AG20443 (cell line): ENCODE data around the gene RFX2.

Experiments used
- DNase-seq: peaks from one replicate; pipeline ENCODE4 v3.0.0; 2012; ENCODE audit warnings: low spot score, mixed read lengths

RFX2 gene

GRCh38 chr19:6103894-6104293 is 6.4 kb downstream of the RFX2 start:
- DNase-seq = no peak

DNA sequence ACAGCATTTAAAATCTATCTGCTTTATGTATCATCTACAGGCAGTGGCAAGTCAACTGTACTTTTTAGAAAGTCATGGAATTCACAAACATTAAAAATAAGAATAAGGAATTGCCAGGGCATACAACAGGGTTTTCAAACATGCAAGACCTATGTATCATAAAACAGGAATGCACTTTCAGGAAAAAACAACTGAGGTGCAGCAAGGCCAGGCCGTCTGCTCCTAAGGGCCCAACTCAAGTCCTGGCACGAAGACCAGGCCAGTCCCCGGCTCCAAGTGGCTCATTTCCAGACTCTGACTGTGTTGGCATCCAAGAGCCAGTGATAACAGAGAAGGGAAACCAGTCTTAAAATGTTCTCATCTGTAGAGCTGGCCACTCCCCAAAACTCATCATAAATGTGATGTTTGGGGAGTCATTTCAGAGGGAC is 7.1 kb downstream of the RFX2 start:
- DNase-seq = peak; percentile 87

DNA sequence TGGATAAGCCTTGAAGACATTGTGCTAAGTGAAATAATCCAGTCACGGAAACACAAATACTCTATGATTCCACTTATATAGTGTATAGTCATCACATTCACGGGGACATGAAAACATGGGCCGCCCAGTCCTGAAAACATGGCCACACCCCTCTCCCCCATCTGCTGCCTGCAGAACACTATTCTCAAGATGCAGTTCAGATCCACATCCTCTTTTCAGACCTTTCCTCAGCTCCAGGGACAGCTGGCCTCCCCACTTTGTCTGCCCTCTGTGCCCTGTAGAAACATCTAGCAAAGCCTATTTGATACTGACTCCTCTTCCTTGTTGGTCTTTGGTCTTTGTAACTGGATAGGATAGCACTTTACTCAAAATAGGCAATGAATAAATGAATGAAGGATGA is 8.3 kb downstream of the RFX2 start:
- no peak for DNase-seq

- no peak for DNase-seq
These were observed 8.9 kb downstream of the RFX2 start for GRCh38 chr19:6101291-6101825.

- no peak for DNase-seq
These were observed 9.9 kb downstream of the RFX2 start for GRCh38 chr19:6100284-6100915.

- no peak for DNase-seq
These were observed 10.7 kb downstream of the RFX2 start for GRCh38 chr19:6099599-6099998.

DNA sequence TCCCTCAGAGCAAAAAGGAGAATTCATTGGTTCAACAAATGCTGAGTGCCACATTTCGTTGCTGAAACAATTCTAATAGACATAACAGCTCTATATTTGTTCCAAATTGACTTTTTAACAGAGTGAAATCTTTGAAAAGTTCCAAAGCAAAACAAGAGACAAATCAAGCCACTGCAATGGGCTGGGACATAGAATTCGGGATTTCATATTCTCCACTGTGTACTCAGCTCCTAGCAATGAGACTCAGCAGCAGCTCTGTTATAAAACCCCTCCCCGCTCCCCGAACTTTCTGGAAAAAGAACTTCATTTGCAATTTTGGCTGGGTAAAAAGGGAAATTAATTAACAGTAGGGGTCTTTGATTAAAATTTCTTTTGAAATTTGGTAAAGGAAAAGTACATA is 11.3 kb downstream of the RFX2 start:
- no peak for DNase-seq

DNA sequence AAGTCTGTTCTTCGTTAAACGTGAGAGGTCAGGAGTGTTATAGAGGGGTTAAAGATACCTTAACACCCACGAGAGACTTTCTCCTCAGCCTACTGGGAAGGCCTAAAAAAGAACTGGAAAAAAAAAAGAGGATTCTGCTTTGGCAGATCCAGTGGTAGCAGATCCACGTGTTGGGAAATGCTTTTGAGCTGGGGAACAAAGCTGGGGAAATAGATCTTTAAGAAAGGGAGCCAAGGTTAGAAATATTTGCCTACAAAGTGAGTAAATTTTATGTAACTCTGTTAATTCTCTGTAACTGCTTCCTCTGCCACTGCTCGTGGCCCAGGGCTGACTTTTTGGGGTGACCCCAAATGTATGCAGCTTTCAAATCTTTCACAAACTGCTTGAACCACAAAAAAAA is 11.7 kb downstream of the RFX2 start:
- DNase-seq = peak; percentile 28

GRCh38 chr19:6097911-6098310 is 12.4 kb downstream of the RFX2 start:
- no peak for DNase-seq

DNA sequence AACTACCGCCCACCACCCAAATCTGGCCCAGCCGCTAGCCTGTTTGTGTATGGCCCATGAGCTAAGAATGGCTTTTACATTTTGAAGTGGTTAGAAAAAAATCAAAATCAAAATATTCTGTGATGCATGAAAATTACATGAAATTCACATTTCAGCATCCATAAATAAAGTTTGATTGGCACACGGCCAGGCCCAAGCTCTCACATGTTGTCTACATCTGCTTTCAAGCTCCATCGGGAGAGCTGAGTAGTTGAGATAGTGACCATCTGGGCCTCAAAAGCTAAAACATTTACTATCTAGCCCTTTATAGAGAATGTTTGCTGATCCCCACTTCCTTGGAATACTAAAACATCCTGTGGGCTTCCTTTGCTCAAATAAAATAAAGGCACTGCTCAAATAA is 14.5 kb downstream of the RFX2 start:
- no peak for DNase-seq

DNA sequence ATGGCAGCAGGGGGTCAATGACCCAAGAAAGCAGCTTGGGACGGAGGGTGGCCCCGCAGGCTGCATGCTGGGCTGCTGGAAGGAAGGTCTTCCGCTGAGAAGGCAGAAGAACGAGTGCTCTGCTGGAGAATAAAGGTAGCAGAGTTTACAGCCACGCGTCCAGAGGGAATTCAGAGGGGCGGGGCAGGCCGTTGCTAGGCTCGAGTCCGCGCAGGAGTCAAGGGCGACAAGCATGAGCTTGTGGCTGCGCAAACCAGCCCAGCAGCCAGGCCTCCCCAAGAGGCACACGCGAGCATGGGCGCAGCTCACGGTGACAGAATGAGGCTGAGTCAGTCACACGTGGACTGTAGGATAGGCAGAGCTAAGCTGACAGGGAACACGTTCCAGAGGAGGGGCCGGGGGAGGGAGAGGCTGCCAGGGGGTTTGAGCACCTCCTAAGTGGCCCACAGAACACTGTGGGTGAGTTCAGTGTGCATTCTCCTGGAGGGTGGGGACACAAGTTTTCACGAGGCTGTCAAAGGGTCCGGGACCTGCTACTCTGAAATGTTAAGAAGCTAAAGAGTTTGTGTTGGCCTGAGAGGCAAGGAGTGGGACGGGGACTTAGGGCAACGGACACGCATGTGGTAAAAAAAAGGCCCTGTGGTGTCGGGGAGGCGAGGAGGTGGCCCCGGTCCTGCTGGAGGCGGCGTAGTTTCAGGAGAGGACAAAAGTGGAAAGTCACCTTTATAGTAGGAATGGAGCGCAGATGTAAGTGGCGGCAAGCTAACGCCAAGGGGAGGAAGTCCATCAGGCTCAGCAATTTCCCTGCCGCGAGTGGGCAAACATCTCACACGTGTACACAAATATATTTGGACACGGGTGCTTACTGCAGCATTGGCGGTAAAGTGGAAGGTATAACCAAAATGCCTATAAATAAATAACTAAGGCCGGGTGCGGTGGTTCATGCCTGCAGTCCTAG is 17.7 kb downstream of the RFX2 start:
- DNase-seq = peak; percentile 91

GRCh38 chr19:6091771-6092291 is 18.5 kb downstream of the RFX2 start:
- DNase-seq = no peak

- DNase-seq = no peak
These were observed 19.7 kb downstream of the RFX2 start for GRCh38 chr19:6090634-6091033.

GRCh38 chr19:6088602-6089049 is 21.7 kb downstream of the RFX2 start:
- no peak for DNase-seq

GRCh38 chr19:6087074-6087571 is 23.2 kb downstream of the RFX2 start:
- no peak for DNase-seq

GRCh38 chr19:6086068-6086788 is 24.1 kb downstream of the RFX2 start:
- DNase-seq = no peak

GRCh38 chr19:6084821-6085220 is 25.5 kb downstream of the RFX2 start:
- no peak for DNase-seq

DNA sequence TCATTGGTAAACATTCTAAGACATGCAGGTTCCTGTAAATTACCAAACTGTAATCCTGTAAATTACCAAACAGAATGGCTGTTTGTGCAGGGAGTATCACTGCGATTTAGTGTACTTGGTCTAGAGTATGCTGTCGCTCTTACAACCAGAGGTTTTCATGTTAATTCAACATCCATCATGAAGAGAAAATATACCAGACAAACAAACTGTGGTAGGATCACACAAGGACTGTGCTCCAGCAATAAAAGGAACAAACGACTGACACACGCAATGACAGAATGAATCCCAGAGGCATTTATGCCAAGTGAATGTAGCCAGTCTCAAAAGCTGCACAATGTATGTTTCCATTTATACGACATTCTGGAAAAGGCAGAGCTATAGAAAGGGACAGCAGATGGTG is 31.2 kb downstream of the RFX2 start:
- no peak for DNase-seq

DNA sequence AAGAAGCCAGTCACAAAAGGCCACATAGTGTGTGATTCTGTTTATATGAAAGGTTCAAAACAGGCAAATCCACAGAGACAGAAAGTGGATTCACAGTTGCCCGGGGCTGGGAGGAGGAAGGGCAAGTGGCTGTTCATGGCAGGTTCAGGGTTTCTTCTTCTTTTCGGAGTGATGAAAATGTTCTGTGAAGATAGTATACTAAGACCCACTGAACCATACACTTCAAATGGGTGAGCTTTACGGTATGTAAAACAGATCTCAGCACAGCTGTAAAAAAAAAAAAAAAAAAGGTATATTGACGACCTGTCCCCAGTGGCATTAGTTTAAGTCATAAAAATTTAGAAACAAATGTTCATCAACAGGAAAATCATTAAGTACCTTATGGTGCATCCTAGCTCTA is 32.2 kb downstream of the RFX2 start:
- no peak for DNase-seq

DNA sequence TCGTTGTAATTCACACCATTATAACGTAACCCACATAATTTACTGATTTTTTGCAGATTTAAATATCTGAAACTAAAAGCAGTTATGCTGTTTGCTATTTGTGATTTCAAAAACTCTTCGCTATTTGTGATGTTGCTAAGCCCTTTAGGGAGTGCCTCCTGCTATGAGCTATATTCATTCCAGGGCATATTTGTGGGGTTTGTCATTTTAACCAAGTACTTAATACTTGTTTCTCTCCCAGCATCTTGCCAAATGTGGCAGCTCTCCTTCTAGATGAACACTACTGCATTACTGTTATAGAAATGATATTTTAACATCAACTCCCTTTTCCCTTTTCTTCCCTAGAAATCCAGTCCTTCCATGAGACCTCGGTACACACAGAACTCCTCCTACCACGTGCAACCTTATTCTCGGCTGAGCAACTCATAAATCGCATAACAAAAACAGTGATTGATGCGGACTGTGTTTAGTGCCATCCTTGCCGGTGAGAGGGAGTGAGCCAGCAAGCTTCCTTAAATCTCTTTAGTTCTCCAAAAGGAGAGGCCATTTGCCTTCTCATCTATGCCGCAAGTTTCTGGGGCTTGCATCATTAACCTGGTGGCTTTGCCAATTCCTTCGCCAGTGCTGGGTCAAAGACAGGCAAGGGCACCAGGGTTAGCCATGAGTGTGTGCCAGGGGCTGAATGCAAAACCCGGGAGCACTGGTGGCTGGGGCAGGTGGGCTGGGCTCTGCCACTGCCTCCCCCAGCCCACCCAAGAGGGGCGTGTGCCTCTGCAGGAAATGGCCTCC is 33.4 kb downstream of the RFX2 start:
- peak; percentile 82 for DNase-seq

GRCh38 chr19:6076291-6076665 is 34.0 kb downstream of the RFX2 start:
- DNase-seq = no peak
